IPS DF 6.9 (cell line): Measurements from ENCODE around the gene JUND.

ENCODE experiments used
- DNase-seq: peaks from one replicate; pipeline ENCODE4 v3.0.0-alpha.2; 2013; ENCODE audit warnings: low read depth, low spot score
- H3K27ac ChIP-seq: one replicate; pipeline ENCODE4 v1.5.1; 2013; ENCODE audit warnings: low read length, control low read depth
- H3K27me3 ChIP-seq: 2 replicates; pipeline ENCODE4 v1.6.1; 2013; ENCODE audit warnings: mild to moderate bottlenecking, low read length; ENCODE audit not compliant: control insufficient read depth, insufficient read depth
- H3K36me3 ChIP-seq: 2 replicates; pipeline ENCODE4 v1.6.1; 2013; ENCODE audit warnings: low read length; ENCODE audit not compliant: control insufficient read depth, insufficient read depth
- H3K4me1 ChIP-seq: 2 replicates; pipeline ENCODE4 v1.6.1; 2013; ENCODE audit warnings: low read length; ENCODE audit not compliant: control insufficient read depth, insufficient read depth
- H3K4me3 ChIP-seq: 2 replicates; pipeline ENCODE4 v1.5.1; 2013; ENCODE audit warnings: mild to moderate bottlenecking, low read length
- H3K9me3 ChIP-seq: 2 replicates; pipeline ENCODE4 v1.6.1; 2013; ENCODE audit warnings: low read length, inconsistent platforms; ENCODE audit not compliant: control insufficient read depth, insufficient read depth
- WGBS: extraction: QIAGEN DNeasy Blood & Tissue Kit; methylation state at CpG from one replicate; pipeline ENCODE4 v1.1.7; 2013; ENCODE audit warnings: mixed read lengths, missing lambda C conversion rate; ENCODE audit not compliant: insufficient read length, insufficient coverage; 5-methylcytosine and 5-hydroxymethylcytosine counted together

The JUND gene

GRCh38 chr19:18290302-18291018 is 9.0 kb upstream of the JUND start:
- H3K4me1 ChIP-seq = peaks cover 12% of the 10 kb centered on the region
- H3K27me3 ChIP-seq = no peaks in the 10 kb centered on the region
- H3K36me3 ChIP-seq = no peaks in the 10 kb centered on the region
- H3K4me3 ChIP-seq = no peak overlapping the region
- H3K9me3 ChIP-seq = no peaks in the 10 kb centered on the region
- H3K27ac ChIP-seq = no peak overlapping the region
- WGBS = 100% methylated on average over 1 of the region's 14 CpGs
- no peak for DNase-seq

- no CpG with 5 or more reads among the region's 12 CpGs for WGBS
- peaks cover 11% of the 10 kb centered on the region for H3K4me1 ChIP-seq
- no peak for DNase-seq
- H3K4me3 ChIP-seq = no peak overlapping the region
- no peaks in the 10 kb centered on the region for H3K9me3 ChIP-seq
- H3K27me3 ChIP-seq = no peaks in the 10 kb centered on the region
- no peak overlapping the region for H3K27ac ChIP-seq
- no peaks in the 10 kb centered on the region for H3K36me3 ChIP-seq
Measured at GRCh38 chr19:18289471-18290301, 8.3 kb upstream of the JUND start.

DNA sequence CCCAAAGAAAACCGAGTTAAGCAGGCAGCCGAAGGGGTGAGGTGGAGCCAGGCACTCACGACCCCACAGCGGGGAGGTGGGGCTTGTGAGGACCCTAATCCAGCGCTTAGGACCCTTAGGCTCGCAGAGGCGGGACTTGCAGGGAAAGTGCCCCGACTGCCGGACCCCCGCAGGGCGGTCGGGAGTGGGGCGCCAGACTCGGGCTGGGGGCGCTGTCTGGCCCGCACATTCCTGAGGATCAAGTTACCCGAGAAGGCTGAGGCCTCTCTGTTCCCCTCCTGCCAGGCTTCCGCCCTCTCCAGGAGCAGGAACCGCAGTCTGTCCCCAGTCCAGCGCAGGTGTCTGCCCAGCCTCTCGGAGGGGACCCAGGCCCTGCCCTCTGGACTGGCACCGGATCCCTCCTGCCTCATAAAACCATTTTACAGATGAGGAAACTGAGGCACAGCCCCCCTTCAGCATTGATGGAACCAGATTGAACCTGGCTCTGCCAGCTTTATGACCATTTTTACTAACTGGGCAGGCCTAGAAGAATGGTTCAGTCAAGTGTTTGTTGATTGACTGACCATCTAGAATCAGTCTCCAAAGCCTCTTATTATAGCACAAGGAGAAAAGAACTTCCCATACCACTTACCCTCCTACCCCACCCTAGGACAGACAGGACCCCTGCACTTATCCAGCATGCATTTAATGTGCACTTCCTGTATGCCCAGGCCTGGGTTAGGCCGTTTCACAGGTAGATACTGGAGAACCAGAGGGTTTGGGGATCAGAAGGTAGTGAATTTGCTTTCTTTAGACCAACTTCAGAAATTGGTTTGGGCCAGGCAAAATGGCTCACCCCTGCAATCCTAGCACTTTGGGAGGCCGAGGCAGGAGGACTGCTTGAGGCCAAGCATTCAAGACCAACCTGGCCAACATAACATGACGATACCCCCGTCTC is 6.7 kb upstream of the JUND start:
- H3K9me3 ChIP-seq = no peaks in the 10 kb centered on the region

DNA sequence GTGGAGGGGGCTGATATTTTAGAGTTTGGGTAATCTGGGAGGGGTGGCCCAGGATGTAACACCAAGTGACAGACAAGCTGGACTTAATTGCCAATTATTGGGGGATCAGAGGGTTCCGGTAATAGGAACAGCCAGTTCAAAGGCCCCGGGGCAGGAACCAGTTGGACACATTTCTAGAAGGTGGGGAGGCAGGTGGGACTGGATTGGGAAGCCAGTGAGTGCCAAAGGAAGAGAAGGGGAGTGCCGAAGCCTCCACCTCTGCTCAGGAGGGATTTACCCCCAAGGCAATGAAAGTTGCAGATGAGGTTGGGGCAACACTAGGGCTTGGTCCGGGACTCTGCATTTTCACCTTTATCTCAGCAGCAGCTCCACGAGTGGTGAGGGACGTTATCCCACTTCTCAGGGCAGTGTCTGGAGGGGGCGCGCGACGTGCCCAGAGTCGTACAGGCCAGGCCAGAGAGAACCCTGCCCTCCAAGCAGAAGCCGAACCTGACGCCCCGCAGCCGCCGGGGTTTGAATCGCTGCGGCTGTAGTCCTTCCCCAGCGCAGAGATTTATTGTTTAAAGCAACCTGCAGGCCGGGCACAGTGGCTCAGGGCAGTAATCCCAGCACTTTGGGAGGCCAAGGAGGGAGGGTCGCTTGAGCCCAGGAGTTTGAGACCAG is 5.7 kb upstream of the JUND start:
- H3K36me3 ChIP-seq = no peaks in the 10 kb centered on the region
- no peaks in the 10 kb centered on the region for H3K27me3 ChIP-seq
- no peak for DNase-seq
- no peaks in the 10 kb centered on the region for H3K9me3 ChIP-seq
- H3K27ac ChIP-seq = no peak overlapping the region
- no CpG with 5 or more reads among the region's 21 CpGs for WGBS
- peaks cover 4% of the 10 kb centered on the region; the same call in 1 of the 2 replicates for H3K4me1 ChIP-seq
- no peak overlapping the region; the same call in 1 of the 2 replicates for H3K4me3 ChIP-seq

More for the DNA sequence above, 6.7 kb upstream of the JUND start:
- Histone ChIP-seq H3K27ac (no peak overlapping the region), H3K4me1 (peaks cover 2% of the 10 kb centered on the region; the same call in 1 of the 2 replicates), H3K36me3 (no peaks in the 10 kb centered on the region), H3K27me3 (no peaks in the 10 kb centered on the region), H3K4me3 (no peak overlapping the region; the same call in 1 of the 2 replicates)
- no CpG with 5 or more reads among the region's 26 CpGs for WGBS
- DNase-seq = no peak

DNA sequence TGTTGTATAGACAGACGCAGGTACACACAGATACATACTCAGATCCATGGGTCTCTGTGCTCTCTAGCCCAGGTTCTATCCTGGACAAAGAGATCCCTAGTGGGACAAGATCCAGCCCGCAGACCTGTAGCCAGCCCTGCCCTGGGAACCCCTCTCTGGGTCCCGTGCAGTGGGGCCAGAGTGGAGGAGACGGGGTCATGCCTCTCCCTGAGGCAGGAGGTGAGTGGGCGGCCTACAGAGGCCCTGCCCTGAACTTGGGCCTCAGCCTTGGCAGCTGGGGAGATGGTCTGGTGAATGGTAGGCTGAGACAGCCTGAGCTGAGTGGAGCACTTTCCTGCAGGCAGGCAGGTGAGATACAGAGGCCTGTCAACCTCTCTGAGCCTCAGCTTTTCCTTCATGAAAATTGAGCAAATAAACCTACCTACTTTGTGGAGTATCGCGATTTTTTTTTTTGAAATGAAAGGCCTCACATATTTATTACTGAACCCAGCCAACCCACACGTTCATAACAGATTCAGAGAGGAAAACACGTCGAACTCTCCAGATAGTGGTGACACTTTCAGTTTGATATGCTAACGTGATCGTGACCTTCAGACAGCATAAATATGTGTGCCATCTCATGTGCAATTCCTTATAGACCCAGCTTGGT is 3.4 kb upstream of the JUND start:
- Histone ChIP-seq H3K36me3 (no peaks in the 10 kb centered on the region), H3K27ac (no peak overlapping the region), H3K9me3 (no peaks in the 10 kb centered on the region), H3K4me3 (no peak overlapping the region), H3K4me1 (peaks cover 2% of the 10 kb centered on the region; the same call in 1 of the 2 replicates), H3K27me3 (no peaks in the 10 kb centered on the region)
- no CpG with 5 or more reads among the region's 12 CpGs for WGBS
- DNase-seq = no peak

- Histone ChIP-seq H3K27ac (no peak overlapping the region), H3K4me1 (peaks cover 2% of the 10 kb centered on the region; the same call in 1 of the 2 replicates), H3K9me3 (no peaks in the 10 kb centered on the region), H3K36me3 (no peaks in the 10 kb centered on the region; the same call in 1 of the 2 replicates), H3K4me3 (no peak overlapping the region), H3K27me3 (no peaks in the 10 kb centered on the region)
- WGBS = no CpG with 5 or more reads among the region's 5 CpGs
- DNase-seq = no peak
Measured at GRCh38 chr19:18283338-18283737, 1.9 kb upstream of the JUND start.

DNA sequence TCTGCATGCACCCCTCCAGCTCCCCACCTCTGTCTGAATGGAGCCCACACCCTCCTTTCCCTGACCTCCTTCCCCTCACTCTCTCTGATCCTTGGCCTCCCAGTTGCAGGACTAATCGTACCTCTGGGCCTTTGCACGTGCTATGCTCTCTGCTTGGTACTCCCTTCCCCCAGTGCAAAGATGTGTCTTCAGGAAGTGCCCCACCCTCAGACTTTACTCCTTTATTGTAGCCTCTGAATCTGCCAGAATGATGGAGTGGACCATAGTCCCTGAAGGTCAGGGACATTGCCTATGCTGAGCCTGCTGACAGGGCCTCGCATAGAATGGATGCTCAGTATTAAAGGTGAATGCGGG is 1.3 kb upstream of the JUND start:
- no peaks in the 10 kb centered on the region; the same call in 1 of the 2 replicates for H3K36me3 ChIP-seq
- H3K4me1 ChIP-seq = peaks cover 2% of the 10 kb centered on the region; the same call in 1 of the 2 replicates
- WGBS = no CpG with 5 or more reads among the region's 4 CpGs
- no peaks in the 10 kb centered on the region for H3K9me3 ChIP-seq
- H3K4me3 ChIP-seq = no peak overlapping the region
- H3K27me3 ChIP-seq = no peaks in the 10 kb centered on the region
- H3K27ac ChIP-seq = peak overlapping the region; percentile 61
- no peak for DNase-seq

- peak overlapping the region; percentile 61 for H3K27ac ChIP-seq
- peaks cover 2% of the 10 kb centered on the region; the same call in 1 of the 2 replicates for H3K4me1 ChIP-seq
- DNase-seq = no peak
- H3K9me3 ChIP-seq = no peaks in the 10 kb centered on the region
- no peaks in the 10 kb centered on the region for H3K27me3 ChIP-seq
- WGBS = no CpG with 5 or more reads among the region's 27 CpGs
- H3K4me3 ChIP-seq = peak overlapping the region; percentile 40; the same call in 1 of the 2 replicates
- no peaks in the 10 kb centered on the region; the same call in 1 of the 2 replicates for H3K36me3 ChIP-seq
Measured at GRCh38 chr19:18282021-18282787, 782 bp upstream of the JUND start.
